Nephron progenitor cell (in vitro differentiated cells): Measurements from ENCODE around the gene TUBB3.

ENCODE experiments used
- DNase-seq: peaks from one replicate; pipeline ENCODE4 v3.0.0; 2021
- H3K27ac Mint-ChIP-seq: 2 replicates; pipeline ENCODE4 v1.8.0; 2021; ENCODE audit warnings: mild to moderate bottlenecking, moderate library complexity, mixed read lengths
- H3K27me3 Mint-ChIP-seq: 2 replicates; pipeline ENCODE4 v1.8.0; 2021; ENCODE audit warnings: mild to moderate bottlenecking, low read depth, mixed read lengths; ENCODE audit not compliant: poor library complexity
- H3K36me3 Mint-ChIP-seq: 2 replicates; pipeline ENCODE4 v1.8.0; 2021; ENCODE audit warnings: low read depth, mixed read lengths
- H3K4me1 Mint-ChIP-seq: 2 replicates; pipeline ENCODE4 v1.8.0; 2021; ENCODE audit warnings: mixed read lengths
- H3K4me3 Mint-ChIP-seq: 2 replicates; pipeline ENCODE4 v1.8.0; 2021; ENCODE audit warnings: mild to moderate bottlenecking, moderate library complexity, mixed read lengths
- H3K9me3 Mint-ChIP-seq: 2 replicates; pipeline ENCODE4 v1.8.0; 2021; ENCODE audit warnings: mild to moderate bottlenecking, moderate library complexity, mixed read lengths
- CTCF ChIP-seq: fragments of 200-600 bp; sonication (generic); IDR thresholded peaks from 2 replicates; pipeline ENCODE4 v1.5.0; 2021; ENCODE audit warnings: antibody characterized with exemption

The TUBB3 gene

GRCh38 chr16:89969741-89970410 lies 46.7 kb downstream of the TUBB3 start:
- Mint-ChIP-seq H3K36me3 (peaks cover 51% of the 10 kb centered on the region), H3K27ac (no peak overlapping the region), H3K9me3 (peaks cover 43% of the 10 kb centered on the region), H3K4me3 (no peak overlapping the region), H3K4me1 (peaks cover 32% of the 10 kb centered on the region), H3K27me3 (no peaks in the 10 kb centered on the region)
- DNase-seq, result no peak
- no peak for TF ChIP-seq CTCF

- no peak overlapping the region for H3K27ac Mint-ChIP-seq
- H3K9me3 Mint-ChIP-seq, result peaks cover 43% of the 10 kb centered on the region
- peak overlapping the region; percentile 98 for H3K4me3 Mint-ChIP-seq
Observed at GRCh38 chr16:89971495-89972243, 48.5 kb downstream of the TUBB3 start.

GRCh38 chr16:89972244-89973234 lies 49.4 kb downstream of the TUBB3 start:
- Mint-ChIP-seq H3K4me1 (peaks cover 17% of the 10 kb centered on the region), H3K9me3 (peaks cover 43% of the 10 kb centered on the region), H3K4me3 (peak overlapping the region; percentile 98), H3K27ac (peak overlapping the region; percentile 99), H3K27me3 (no peaks in the 10 kb centered on the region), H3K36me3 (peaks cover 51% of the 10 kb centered on the region)
- no peak for TF ChIP-seq CTCF
- DNase-seq, result peak; percentile 90

More at GRCh38 chr16:89971495-89972243, 48.5 kb downstream of the TUBB3 start:
- no peak for TF ChIP-seq CTCF
- peaks cover 26% of the 10 kb centered on the region for H3K4me1 Mint-ChIP-seq
- H3K27me3 Mint-ChIP-seq, result no peaks in the 10 kb centered on the region
- no peak for DNase-seq
- H3K36me3 Mint-ChIP-seq, result peaks cover 51% of the 10 kb centered on the region

- peak overlapping the region; percentile 98 for H3K4me3 Mint-ChIP-seq
- H3K36me3 Mint-ChIP-seq, result peaks cover 47% of the 10 kb centered on the region
- peak overlapping the region; percentile 99 for H3K27ac Mint-ChIP-seq
- H3K27me3 Mint-ChIP-seq, result no peaks in the 10 kb centered on the region
- peaks cover 13% of the 10 kb centered on the region for H3K4me1 Mint-ChIP-seq
- DNase-seq, result no peak
- TF ChIP-seq CTCF, result no peak
- peaks cover 43% of the 10 kb centered on the region for H3K9me3 Mint-ChIP-seq
Observed at GRCh38 chr16:89973235-89973634, 50.1 kb downstream of the TUBB3 start.

GRCh38 chr16:89973654-89974335 lies 50.7 kb downstream of the TUBB3 start:
- Mint-ChIP-seq H3K9me3 (peaks cover 39% of the 10 kb centered on the region), H3K27me3 (no peaks in the 10 kb centered on the region), H3K4me3 (peak overlapping the region; percentile 98), H3K27ac (no peak overlapping the region), H3K36me3 (peaks cover 42% of the 10 kb centered on the region), H3K4me1 (peaks cover 13% of the 10 kb centered on the region)
- DNase-seq, result no peak
- TF ChIP-seq CTCF, result no peak
